ENCODE results near the gene UTS2B.

Gene UTS2B

GRCh38 chr3:191328962-191329653 is 1.2 kb downstream of the UTS2B start, which contains the start of gene CCDC50:
Gene CCDC50 (plus strand): TSS chr3:191329394. CDS start chr3:191329675, 281 bp downstream.
- FAIRE-seq, result peak; percentile 78
- DNase-seq (ENCODE audit: insufficient read length, low spot score), result peak; percentile 74
- TF ChIP-seq SPI1 (IDR thresholded peaks at IDR 0.05; ENCODE audit: low read depth, low read length) (no peak), TAF1 (IDR thresholded peaks at IDR 0.05; ENCODE audit: low read depth, low read length) (peak; percentile 80), PAX5 (IDR thresholded peaks at IDR 0.05; ENCODE audit: insufficient read depth, low read length, severe bottlenecking) (peak; percentile 45), POLR2A (IDR thresholded peaks at IDR 0.05; ENCODE audit: low read depth, low read length) (peak; percentile 65), POU2F2 (IDR thresholded peaks at IDR 0.05; ENCODE audit: low read depth, low read length) (peak; percentile 69), POLR2AphosphoS5 (IDR thresholded peaks at IDR 0.05; ENCODE audit: low read depth, low read length) (peak; percentile 51; the same call in 1 of the 2 replicates)

- DNase-seq (ENCODE audit: insufficient read length, low spot score), result no peak
- TF ChIP-seq POU2F2 (IDR thresholded peaks at IDR 0.05; ENCODE audit: low read depth, low read length) (no peak), TAF1 (IDR thresholded peaks at IDR 0.05; ENCODE audit: low read depth, low read length) (no peak), POLR2AphosphoS5 (IDR thresholded peaks at IDR 0.05; ENCODE audit: low read depth, low read length) (no peak), SPI1 (IDR thresholded peaks at IDR 0.05; ENCODE audit: low read depth, low read length) (no peak)
- FAIRE-seq, result no peak
These were observed 1.9 kb downstream of the UTS2B start for GRCh38 chr3:191328383-191328961.

GRCh38 chr3:191327526-191327925 is 2.8 kb downstream of the UTS2B start:
- DNase-seq (ENCODE audit: insufficient read length, low spot score) (no peak), FAIRE-seq (no peak)
- no peak for TF ChIP-seq TAF1 (IDR thresholded peaks at IDR 0.05; ENCODE audit: low read depth, low read length)
- no peak for TF ChIP-seq POLR2AphosphoS5 (IDR thresholded peaks at IDR 0.05; ENCODE audit: low read depth, low read length)
- no peak for TF ChIP-seq PAX5 (IDR thresholded peaks at IDR 0.05; ENCODE audit: insufficient read depth, low read length, severe bottlenecking)
- TF ChIP-seq POU2F2 (IDR thresholded peaks at IDR 0.05; ENCODE audit: low read depth, low read length), result no peak
- TF ChIP-seq SPI1 (IDR thresholded peaks at IDR 0.05; ENCODE audit: low read depth, low read length), result no peak

GRCh38 chr3:191324936-191325335 is 5.4 kb downstream of the UTS2B start:
- TF ChIP-seq PAX5 (IDR thresholded peaks at IDR 0.05; ENCODE audit: insufficient read depth, low read length, severe bottlenecking), result no peak
- no peak for TF ChIP-seq POLR2A (IDR thresholded peaks at IDR 0.05; ENCODE audit: low read depth, low read length)
- no peak for TF ChIP-seq SPI1 (IDR thresholded peaks at IDR 0.05; ENCODE audit: low read depth, low read length)
- no peak for TF ChIP-seq TAF1 (IDR thresholded peaks at IDR 0.05; ENCODE audit: low read depth, low read length)
- TF ChIP-seq POLR2AphosphoS5 (IDR thresholded peaks at IDR 0.05; ENCODE audit: low read depth, low read length), result no peak
- no peak for TF ChIP-seq POU2F2 (IDR thresholded peaks at IDR 0.05; ENCODE audit: low read depth, low read length)
- no peak for FAIRE-seq
- no peak for DNase-seq (ENCODE audit: insufficient read length, low spot score)

- TF ChIP-seq POLR2A (IDR thresholded peaks at IDR 0.05; ENCODE audit: low read depth, low read length) (no peak), POU2F2 (IDR thresholded peaks at IDR 0.05; ENCODE audit: low read depth, low read length) (no peak), TAF1 (IDR thresholded peaks at IDR 0.05; ENCODE audit: low read depth, low read length) (no peak), POLR2AphosphoS5 (IDR thresholded peaks at IDR 0.05; ENCODE audit: low read depth, low read length) (no peak), SPI1 (IDR thresholded peaks at IDR 0.05; ENCODE audit: low read depth, low read length) (no peak), PAX5 (IDR thresholded peaks at IDR 0.05; ENCODE audit: insufficient read depth, low read length, severe bottlenecking) (no peak)
- no peak for DNase-seq (ENCODE audit: insufficient read length, low spot score)
- no peak for FAIRE-seq
These were observed 9.1 kb downstream of the UTS2B start for GRCh38 chr3:191321019-191321767.

GRCh38 chr3:191320316-191320715 is 10.0 kb downstream of the UTS2B start:
- no peak for TF ChIP-seq POLR2AphosphoS5 (IDR thresholded peaks at IDR 0.05; ENCODE audit: low read depth, low read length)
- TF ChIP-seq PAX5 (IDR thresholded peaks at IDR 0.05; ENCODE audit: insufficient read depth, low read length, severe bottlenecking), result no peak
- TF ChIP-seq POU2F2 (IDR thresholded peaks at IDR 0.05; ENCODE audit: low read depth, low read length), result no peak
- TF ChIP-seq SPI1 (IDR thresholded peaks at IDR 0.05; ENCODE audit: low read depth, low read length), result no peak
- TF ChIP-seq POLR2A (IDR thresholded peaks at IDR 0.05; ENCODE audit: low read depth, low read length), result no peak
- TF ChIP-seq TAF1 (IDR thresholded peaks at IDR 0.05; ENCODE audit: low read depth, low read length), result no peak
- FAIRE-seq, result no peak
- no peak for DNase-seq (ENCODE audit: insufficient read length, low spot score)

GRCh38 chr3:191316876-191317603 is 13.3 kb downstream of the UTS2B start:
- DNase-seq (ENCODE audit: insufficient read length, low spot score), result no peak
- no peak for FAIRE-seq
- TF ChIP-seq PAX5 (IDR thresholded peaks at IDR 0.05; ENCODE audit: insufficient read depth, low read length, severe bottlenecking) (no peak), POU2F2 (IDR thresholded peaks at IDR 0.05; ENCODE audit: low read depth, low read length) (no peak), TAF1 (IDR thresholded peaks at IDR 0.05; ENCODE audit: low read depth, low read length) (no peak), POLR2A (IDR thresholded peaks at IDR 0.05; ENCODE audit: low read depth, low read length) (no peak), SPI1 (IDR thresholded peaks at IDR 0.05; ENCODE audit: low read depth, low read length) (no peak)

GRCh38 chr3:191314109-191314728 is 16.1 kb downstream of the UTS2B start:
- no peak for TF ChIP-seq PAX5 (IDR thresholded peaks at IDR 0.05; ENCODE audit: insufficient read depth, low read length, severe bottlenecking)
- no peak for TF ChIP-seq TAF1 (IDR thresholded peaks at IDR 0.05; ENCODE audit: low read depth, low read length)
- TF ChIP-seq POU2F2 (IDR thresholded peaks at IDR 0.05; ENCODE audit: low read depth, low read length), result no peak
- TF ChIP-seq SPI1 (IDR thresholded peaks at IDR 0.05; ENCODE audit: low read depth, low read length), result no peak
- TF ChIP-seq POLR2A (IDR thresholded peaks at IDR 0.05; ENCODE audit: low read depth, low read length), result no peak
- DNase-seq (ENCODE audit: insufficient read length, low spot score) (no peak), FAIRE-seq (no peak)
